NK-92 (cell line): Measurements from ENCODE around the gene PAK3.

Source experiments
- DNase-seq: peaks from one replicate; lab custom pipeline; 2025; ENCODE audit not compliant: unreplicated experiment; lab: John Stamatoyannopoulos, UW

PAK3 gene

DNA sequence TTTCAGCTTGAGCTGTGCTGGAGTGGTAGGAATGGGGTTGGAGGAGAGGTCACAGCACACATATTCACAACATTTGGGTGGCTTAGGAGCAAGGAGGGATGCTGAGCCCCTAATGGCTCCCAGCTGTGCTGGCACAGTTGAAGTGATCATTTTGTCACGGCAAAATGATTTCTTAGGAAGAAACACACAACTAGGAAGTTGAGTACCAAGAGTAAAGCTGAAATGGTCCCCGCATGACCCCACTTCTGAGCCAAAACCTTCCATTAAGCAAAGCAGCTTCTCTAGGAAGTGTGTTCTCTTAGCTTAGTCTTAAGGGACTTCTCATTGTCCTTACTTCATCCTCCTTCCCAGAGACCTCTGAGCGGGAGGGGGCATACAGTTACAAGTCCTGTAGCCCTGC lies 161.7 kb downstream of the PAK3 start:
- DNase-seq: no peak

DNA sequence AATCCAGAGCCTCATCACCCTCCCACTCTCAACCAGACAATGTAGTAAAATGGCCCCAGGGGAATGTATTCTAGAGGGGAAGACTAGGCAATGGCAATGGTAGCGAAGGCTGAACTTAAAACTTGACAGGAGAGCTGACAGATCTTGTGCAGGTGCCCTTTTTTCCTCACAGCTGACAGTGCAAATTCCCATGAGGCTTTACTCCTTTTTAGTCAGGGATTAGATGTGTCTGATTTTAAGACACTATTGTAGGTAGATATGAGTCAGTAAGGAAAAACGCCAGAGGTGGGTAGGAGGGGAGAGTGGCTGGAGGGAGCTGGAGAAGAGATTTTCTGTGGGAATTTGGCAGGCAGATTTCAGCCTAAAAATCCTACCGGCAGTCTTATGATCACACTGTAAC lies 163.6 kb downstream of the PAK3 start:
- no peak for DNase-seq

DNA sequence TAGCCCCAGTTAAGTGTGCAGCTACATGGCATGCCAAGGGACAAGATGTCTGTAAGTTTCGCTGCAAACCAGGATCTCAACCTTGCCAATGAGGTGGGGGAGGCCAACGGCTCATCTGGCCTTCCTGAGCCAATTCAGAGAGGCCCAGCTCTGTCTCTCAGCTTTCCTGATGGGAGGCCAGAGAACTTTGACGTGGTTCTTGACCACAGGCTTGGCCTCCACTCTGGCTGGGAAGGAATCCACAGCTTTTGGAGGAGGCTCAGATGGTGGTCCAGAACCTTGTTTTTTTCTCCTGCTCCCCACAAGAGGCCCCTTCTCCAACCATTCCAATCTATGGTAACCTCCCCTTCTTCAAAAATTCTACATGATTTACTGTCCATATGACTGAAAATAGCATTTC lies 164.5 kb downstream of the PAK3 start:
- no peak for DNase-seq

DNA sequence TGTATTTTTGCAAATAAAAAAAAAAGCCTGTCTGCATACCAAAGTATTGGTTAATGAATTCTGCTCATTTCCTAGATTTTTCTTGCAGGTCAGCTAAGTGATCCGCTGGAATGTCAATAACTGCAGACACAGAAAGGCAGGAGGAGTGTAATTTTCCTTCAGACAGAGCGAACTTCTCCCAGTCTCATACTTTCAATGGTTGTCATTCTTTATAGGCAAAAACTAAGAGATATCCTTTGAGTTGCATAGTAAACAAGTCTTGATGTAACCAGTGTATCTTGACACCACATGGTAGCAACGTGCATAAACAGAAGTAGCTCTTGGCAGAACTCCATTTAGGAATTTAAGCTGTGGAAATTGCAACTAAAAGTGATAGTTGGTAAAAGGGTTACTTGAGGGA lies 166.1 kb downstream of the PAK3 start:
- DNase-seq: no peak

DNA sequence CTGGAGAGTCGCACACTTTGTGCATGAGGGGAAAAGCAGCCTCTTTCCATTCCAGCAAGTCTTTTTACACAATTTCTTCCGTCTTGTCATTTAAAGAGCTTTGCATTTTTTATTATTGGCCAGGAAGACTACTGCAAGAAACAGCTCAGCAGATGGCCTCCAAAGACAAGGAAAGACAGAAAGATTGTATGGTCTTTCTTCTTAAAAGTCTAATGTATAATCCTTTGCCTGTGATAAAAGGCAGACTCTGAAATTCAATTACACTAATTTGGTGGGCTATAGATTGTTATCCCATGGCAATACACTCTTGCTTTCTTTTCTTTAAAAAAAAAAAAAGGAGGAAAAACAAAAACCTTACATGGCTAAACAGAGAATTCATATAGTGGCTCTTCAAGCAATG lies 168.4 kb downstream of the PAK3 start:
- DNase-seq: no peak

DNA sequence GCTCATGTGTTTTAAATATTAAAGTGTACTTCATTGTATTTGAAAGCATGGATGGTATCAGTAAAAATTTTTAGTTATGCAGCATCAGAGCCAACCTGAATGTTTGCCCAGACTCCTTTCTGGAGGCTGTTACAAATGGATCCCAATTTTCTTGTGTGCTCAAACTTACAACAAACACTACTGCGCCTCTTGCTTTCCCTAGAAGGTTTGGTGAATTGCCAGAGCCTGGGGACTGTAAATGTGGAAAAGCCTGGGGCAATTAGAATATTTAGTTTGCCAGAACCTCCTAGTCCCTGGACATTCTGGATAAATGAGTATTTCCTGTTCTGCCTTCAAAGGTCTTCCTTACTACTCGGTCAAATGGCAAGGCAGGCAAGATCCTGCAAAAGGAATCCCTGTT lies 169.5 kb downstream of the PAK3 start:
- no peak for DNase-seq

DNA sequence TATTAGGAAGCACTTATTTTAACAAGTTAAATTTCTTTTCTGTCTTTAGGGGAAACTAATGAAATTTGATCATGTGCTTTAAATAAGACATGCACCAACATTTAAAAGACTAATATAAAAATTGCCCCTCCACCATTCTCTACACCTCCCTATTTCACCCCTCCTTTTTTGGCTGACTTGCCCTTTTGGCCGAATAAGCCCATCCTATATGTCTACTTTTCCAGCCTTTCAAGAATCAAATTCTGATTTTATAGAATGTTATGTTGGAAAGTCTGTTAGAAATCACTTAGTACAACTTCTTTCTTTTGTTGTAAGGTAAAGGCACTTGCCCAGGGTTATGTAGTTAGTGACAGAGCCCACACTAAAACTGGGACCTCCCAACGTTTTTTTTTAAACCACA lies 172.5 kb downstream of the PAK3 start:
- DNase-seq: no peak

DNA sequence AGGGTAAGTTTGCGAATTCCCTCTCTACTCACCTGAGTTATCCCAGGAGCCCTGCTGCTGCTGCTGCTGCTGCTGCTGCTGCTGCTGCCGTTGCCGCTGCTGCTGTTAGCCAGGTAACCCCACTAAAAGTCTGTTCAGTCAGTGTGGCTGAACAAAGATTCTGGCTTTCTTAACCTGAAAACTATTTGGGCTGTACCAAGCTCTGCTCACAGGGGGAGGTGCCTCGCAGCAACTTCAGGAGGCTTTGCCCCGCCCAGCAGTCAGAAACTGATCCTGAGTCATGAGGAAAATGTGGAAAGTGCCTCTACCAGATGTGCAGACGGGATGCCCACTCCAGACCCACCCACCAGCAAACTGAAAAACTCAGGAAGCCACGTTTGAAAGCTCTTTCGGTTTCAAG lies 174.3 kb downstream of the PAK3 start, which contains the start of gene CAPN6:
Gene CAPN6, minus strand, starts transcription at position 145 of the 400 bp plus-strand sequence. CDS start 6,547 bp downstream, outside the sequence.
- no peak for DNase-seq
